Left cardiac atrium (tissue), 4 donors: Measurements from ENCODE around the gene E2F6. TPM values are rescaled to one million over a fixed set of nuclear protein-coding genes. Genes with fewer than 3 reads are reported as not detected.

Source experiments
- ATAC-seq, 2 donors: fragments of 200-7000 bp; cut with Tn5 transposase; one replicate each; pipeline ENCODE4 v1.9.1; 2020; ENCODE audit warnings: mild to moderate bottlenecking in 2 of 2, moderate library complexity in 2 of 2
- DNase-seq: peaks from one replicate; pipeline ENCODE4 v3.0.0-alpha.2; 2020
- intact Hi-C, 2 donors: fragments of 100-400 bp; cut with DNase I; formaldehyde crosslinking; loops; one replicate each; pipeline versions ENCODE4 v1.14.1 to v1.15.1; 2022 to 2023
- total RNA-seq, 2 donors: library from RNA; stranded (reverse); fragmentation: NEBNext Ultra II Directional; extraction: Animal tissue kit (Norgen Biotek cat#: 25700); gene quantifications; one replicate each; pipeline ENCODE4 v1.2.1, GENCODE V29; 2021
- donor health status: DM: no; HTN: yes; CAD: no.
- donor health status: DM: no; HTN: yes; CAD: no; lungs with severe emphysema.
- donor health status: DM: yes; HTN: yes; CAD: no.
- donor health status: Dilated cardiomyopathy.

Gene E2F6
- total RNA-seq, 2 donors from 2014 or later = 11.7 to 19.5 TPM

GRCh38 chr2:11421863-11422490 is 44.0 kb downstream of the E2F6 start:
- ATAC-seq (no peak), DNase-seq (no peak)
- intact Hi-C loops = no loop called here

- DNase-seq = no peak
- intact Hi-C loops = no loop called here
- peak in 1 of 2 donors; percentile 15 for ATAC-seq
Observed at GRCh38 chr2:11420671-11421070, 45.3 kb downstream of the E2F6 start.

- intact Hi-C loops = no loop called here
- ATAC-seq (peak; percentile 29 to 43), DNase-seq (no peak)
Observed at GRCh38 chr2:11420190-11420589, 45.8 kb downstream of the E2F6 start.

GRCh38 chr2:11419781-11420180 is 46.2 kb downstream of the E2F6 start:
- ATAC-seq (peak; percentile 92), DNase-seq (no peak)
- intact Hi-C loops = no loop called here

- no peak for ATAC-seq
- intact Hi-C loops = no loop called here
- DNase-seq = no peak
Observed at GRCh38 chr2:11417946-11418585, 47.9 kb downstream of the E2F6 start.

GRCh38 chr2:11416931-11417330 is 49.0 kb downstream of the E2F6 start:
- DNase-seq = no peak
- no peak for ATAC-seq
- intact Hi-C loops = no loop called here

GRCh38 chr2:11416186-11416585 is 49.8 kb downstream of the E2F6 start:
- DNase-seq (no peak), ATAC-seq (no peak)
- intact Hi-C loops = no loop called here

GRCh38 chr2:11414372-11415124 is 51.4 kb downstream of the E2F6 start:
- ATAC-seq (no peak), DNase-seq (no peak)
- intact Hi-C loops = loop anchor here (5.0 kb wide), 2 partner anchors 72 to 182 kb away; partner anchors contain the start of gene ROCK2 (in 1 of the 2)

GRCh38 chr2:11412449-11412810 is 53.5 kb downstream of the E2F6 start:
- ATAC-seq (no peak), DNase-seq (no peak)
- intact Hi-C loops = loop anchor here (1.0 to 5.0 kb wide), 3 partner anchors 70 to 180 kb away; partner anchors contain the start of gene ROCK2 (in 1 of the 2)

GRCh38 chr2:11411768-11412448 is 54.1 kb downstream of the E2F6 start:
- intact Hi-C loops = loop anchor here (1.0 to 5.0 kb wide), 4 partner anchors 35 to 180 kb away; partner anchors contain the start of gene ROCK2 (in 1 of the 2)
- ATAC-seq (peak; percentile 66 to 72), DNase-seq (peak; percentile 54)

- no peak for DNase-seq
- ATAC-seq = peak in 1 of 2 donors; percentile 31
- intact Hi-C loops = loop anchor here (2.0 to 5.0 kb wide), 3 partner anchors 36 to 179 kb away; partner anchors contain the start of gene ROCK2 (in 1 of the 2)
Observed at GRCh38 chr2:11411244-11411643, 54.7 kb downstream of the E2F6 start.

GRCh38 chr2:11410101-11410500 is 55.9 kb downstream of the E2F6 start:
- intact Hi-C loops = loop anchor here (2.0 to 5.0 kb wide), 3 partner anchors 37 to 178 kb away; partner anchors contain the start of gene ROCK2 (in 1 of the 2)
- DNase-seq = no peak
- no peak for ATAC-seq

- ATAC-seq = no peak
- intact Hi-C loops = no loop called here
- no peak for DNase-seq
Observed at GRCh38 chr2:11409572-11409959, 56.4 kb downstream of the E2F6 start.

GRCh38 chr2:11408959-11409571 is 56.9 kb downstream of the E2F6 start:
- no peak for ATAC-seq
- intact Hi-C loops = no loop called here
- no peak for DNase-seq

- intact Hi-C loops = no loop called here
- DNase-seq (no peak), ATAC-seq (no peak)
Observed at GRCh38 chr2:11407413-11407812, 58.5 kb downstream of the E2F6 start.

GRCh38 chr2:11406958-11407381 is 59.0 kb downstream of the E2F6 start:
- intact Hi-C loops = no loop called here
- DNase-seq = no peak
- ATAC-seq = peak; percentile 27 to 45

- ATAC-seq = no peak
- DNase-seq = no peak
- intact Hi-C loops = no loop called here
Observed at GRCh38 chr2:11406267-11406957, 59.5 kb downstream of the E2F6 start.

- intact Hi-C loops = no loop called here
- ATAC-seq (no peak), DNase-seq (no peak)
Observed at GRCh38 chr2:11405599-11406266, 60.2 kb downstream of the E2F6 start.
